ENCODE data around the gene UBD.

DNA sequence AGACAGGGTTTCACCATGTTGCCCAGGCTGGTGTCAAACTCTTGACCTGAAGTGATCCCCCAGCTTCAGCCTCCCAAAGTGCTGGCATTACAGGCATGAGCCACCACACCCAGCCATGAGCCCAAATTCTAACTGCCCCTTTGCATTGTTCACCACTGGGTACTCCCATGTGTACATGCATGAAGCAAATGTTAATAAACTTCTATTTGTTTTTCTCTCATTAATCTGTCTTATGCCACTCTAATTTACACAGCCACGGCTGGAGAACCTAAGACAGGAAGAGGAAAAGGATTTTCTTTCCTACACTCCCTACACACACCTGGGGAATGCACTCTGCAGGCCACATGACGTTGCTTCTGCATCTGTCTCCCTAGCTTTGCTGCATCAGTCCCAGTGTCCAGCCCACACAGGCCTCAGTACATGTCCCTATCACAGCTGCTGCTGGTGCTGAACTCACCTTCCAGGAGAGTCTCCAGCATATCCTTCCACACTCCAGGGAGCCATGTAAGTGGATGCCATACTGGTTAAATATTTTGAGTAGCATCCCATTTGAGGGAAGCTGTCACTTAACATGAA lies 38.7 kb upstream of the UBD start:
- no peak for TF ChIP-seq EZH2 (IDR thresholded peaks at IDR 0.05)
- TF ChIP-seq, protein P1, sequence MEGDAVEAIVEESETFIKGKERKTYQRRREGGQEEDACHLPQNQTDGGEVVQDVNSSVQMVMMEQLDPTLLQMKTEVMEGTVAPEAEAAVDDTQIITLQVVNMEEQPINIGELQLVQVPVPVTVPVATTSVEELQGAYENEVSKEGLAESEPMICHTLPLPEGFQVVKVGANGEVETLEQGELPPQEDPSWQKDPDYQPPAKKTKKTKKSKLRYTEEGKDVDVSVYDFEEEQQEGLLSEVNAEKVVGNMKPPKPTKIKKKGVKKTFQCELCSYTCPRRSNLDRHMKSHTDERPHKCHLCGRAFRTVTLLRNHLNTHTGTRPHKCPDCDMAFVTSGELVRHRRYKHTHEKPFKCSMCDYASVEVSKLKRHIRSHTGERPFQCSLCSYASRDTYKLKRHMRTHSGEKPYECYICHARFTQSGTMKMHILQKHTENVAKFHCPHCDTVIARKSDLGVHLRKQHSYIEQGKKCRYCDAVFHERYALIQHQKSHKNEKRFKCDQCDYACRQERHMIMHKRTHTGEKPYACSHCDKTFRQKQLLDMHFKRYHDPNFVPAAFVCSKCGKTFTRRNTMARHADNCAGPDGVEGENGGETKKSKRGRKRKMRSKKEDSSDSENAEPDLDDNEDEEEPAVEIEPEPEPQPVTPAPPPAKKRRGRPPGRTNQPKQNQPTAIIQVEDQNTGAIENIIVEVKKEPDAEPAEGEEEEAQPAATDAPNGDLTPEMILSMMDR (IDR thresholded peaks at IDR 0.05), result no peak
- TF ChIP-seq EZH2phosphoT487 (IDR thresholded peaks at IDR 0.05), result no peak

All from neural progenitor cell (in vitro differentiated cells).